Heart left ventricle (tissue), 16 donors: Measurements from ENCODE around the gene OR52A5. TPM values are rescaled to one million over a fixed set of nuclear protein-coding genes. Genes with fewer than 3 reads are reported as not detected.
"Not testable (repeated sequence)": the region's sequence is repeated elsewhere in the genome, so short reads cannot be mapped to it uniquely, and the experiment has no call there.

Experiments used
- ATAC-seq, 4 donors: fragments of 200-7000 bp; cut with Tn5 transposase; one replicate each; pipeline ENCODE4 v1.9.1; 2020 to 2022; ENCODE audit warnings: moderate library complexity in 4 of 4, mild to moderate bottlenecking in 3 of 4, moderate number of reproducible peaks in 1 of 4
- DNase-seq, 5 donors: peaks; one replicate each; pipeline ENCODE4 v3.0.0-alpha.2; 2020
- H3K27ac ChIP-seq, 12 donors: fragments of 200-600 bp; sonication (generic) in 4 of 12; one replicate each; pipeline versions ENCODE4 v1.5.0 to v1.8.0; 2016 to 2022; ENCODE audit warnings: mild to moderate bottlenecking in 2 of 12
- H3K27me3 ChIP-seq, 9 donors: fragments of 200-600 bp; sonication (generic) in 2 of 9; one replicate each; pipeline versions ENCODE4 v1.5.1 to v1.8.0; 2016 to 2022; ENCODE audit warnings: mild to moderate bottlenecking in 3 of 9
- H3K36me3 ChIP-seq, 9 donors: fragments of 200-600 bp; sonication (generic) in 2 of 9; one replicate each; pipeline versions ENCODE4 v1.5.0 to v1.8.0; 2018 to 2022; ENCODE audit warnings: mild to moderate bottlenecking in 2 of 9
- H3K4me1 ChIP-seq, 12 donors: fragments of 200-600 bp; sonication (generic) in 4 of 12; one replicate each; pipeline versions ENCODE4 v1.5.0 to v1.8.0; 2016 to 2022; ENCODE audit warnings: mild to moderate bottlenecking in 3 of 12
- H3K4me3 ChIP-seq, 12 donors: fragments of 200-600 bp; sonication (generic) in 4 of 12; one replicate each; pipeline versions ENCODE4 v1.5.0 to v1.8.0; 2017 to 2022; ENCODE audit warnings: mild to moderate bottlenecking in 9 of 12, moderate library complexity in 4 of 12
- H3K9me3 ChIP-seq, 12 donors: fragments of 200-600 bp; sonication (generic) in 4 of 12; one replicate each; pipeline versions ENCODE4 v1.5.0 to v1.8.0; 2016 to 2022; ENCODE audit warnings: mild to moderate bottlenecking in 1 of 12
- POLR2A ChIP-seq, 2 donors: fragments of 450-650 bp; IDR thresholded peaks; one replicate each; pipeline ENCODE4 v1.6.1; 2017; ENCODE audit warnings: antibody characterized with exemption in 2 of 2, mild to moderate bottlenecking in 2 of 2, moderate library complexity in 2 of 2
- WGBS, 4 donors: extraction: QIAGEN DNeasy Blood & Tissue Kit in 2 of 4; methylation state at CpG; one replicate each; pipeline versions ENCODE4 v1.1.5 to v1.1.7; 2013 to 2018; 5-methylcytosine and 5-hydroxymethylcytosine counted together
- intact Hi-C, 10 donors: fragments of 100-400 bp; cut with DNase I; formaldehyde crosslinking; loops; one replicate each; pipeline versions ENCODE4 v1.11.1 to v1.14.2; 2022
- polyA plus RNA-seq, 2 donors: library from polyadenylated mRNA; stranded (reverse); fragments of 200-250 nt; gene quantifications; one replicate each; pipeline ENCODE4 v1.2.3, GENCODE V29; 2013
- total RNA-seq, 9 donors: library from RNA; depleted of rRNA in 2 of 9; stranded (reverse); fragments of >200 nt in 2 of 9; fragmentation: NEBNext Ultra II Directional in 3 of 9; extraction: Animal tissue kit (Norgen Biotek cat#: 25700) in 3 of 9; gene quantifications; one replicate each; pipeline versions ENCODE4 v1.1.0 to v1.2.4, GENCODE V29; 2016 to 2023
- TF ChIP-seq, protein P1 (sequence below), 12 donors: fragments of 200-600 bp; sonication (generic) in 4 of 12; IDR thresholded peaks; one replicate each; pipeline versions ENCODE4 v1.5.0 to v1.8.0; 2018 to 2022; ENCODE audit warnings: antibody characterized with exemption in 12 of 12, mild to moderate bottlenecking in 5 of 12
- donor health status: ischemic (EF 13 %, LVEDD 7.1; RV severe dilation, severe dysfunction).
- donor health status: healthy with polysubstance abuse.
- donor health status: DM: no; HTN: yes; CAD: no.
- donor health status: DM: no; HTN: no; CAD: no.
- donor health status: ischemic (EF 25% LVEDD 6.9; RV normal size, moderate dysfunction).
- donor health status: ischemic (EF 25% LVEDD 5.7; RV mildly dilated, moderate dysfunction).
- donor health status: healthy.
- donor health status: DM: yes; HTN: yes; CAD: no.
- donor health status: ischemic (EF 35%, LVEDD 5.7; RV mildly dilated, moderate dysfunction).
- donor health status: nonischemic (EF 11% LVEDD 7.7; RV severe dilation, severe dysfunction).
- donor health status: DM: yes; HTN: yes; CAD: no.
- donor health status: PGD.
- donor health status: ischemic (EF 29% LVEDD 5.4; RV normal size, mild dysfunction).
- donor health status: nonischemic (EF 23%, LVEDD 6.1; RV moderate dilation, normal function).

Gene OR52A5
- total and polyA plus RNA-seq, 11 donors = not detected

DNA sequence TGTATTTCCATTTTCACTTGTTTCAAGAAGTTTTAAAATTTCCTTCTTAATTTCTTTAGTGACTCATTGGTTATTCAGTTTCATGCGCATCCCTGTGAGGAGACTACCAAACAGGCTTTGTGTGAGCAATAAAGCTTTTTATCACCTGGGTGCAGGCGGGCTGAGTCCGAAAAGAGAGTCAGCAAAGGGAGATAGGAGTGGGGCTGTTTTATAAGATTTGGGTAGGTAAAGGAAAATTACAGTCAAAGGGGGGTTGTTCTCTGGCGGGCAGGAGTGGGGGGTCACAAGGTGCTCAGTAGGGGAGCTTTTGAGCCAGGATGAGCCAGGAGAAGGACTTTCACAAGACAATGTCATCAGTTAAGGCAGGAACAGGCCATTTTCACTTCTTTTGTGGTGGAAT, 22.1 kb upstream of the OR52A5 start:
- H3K27me3 ChIP-seq, intact Hi-C loops: not testable (repeated sequence)

DNA sequence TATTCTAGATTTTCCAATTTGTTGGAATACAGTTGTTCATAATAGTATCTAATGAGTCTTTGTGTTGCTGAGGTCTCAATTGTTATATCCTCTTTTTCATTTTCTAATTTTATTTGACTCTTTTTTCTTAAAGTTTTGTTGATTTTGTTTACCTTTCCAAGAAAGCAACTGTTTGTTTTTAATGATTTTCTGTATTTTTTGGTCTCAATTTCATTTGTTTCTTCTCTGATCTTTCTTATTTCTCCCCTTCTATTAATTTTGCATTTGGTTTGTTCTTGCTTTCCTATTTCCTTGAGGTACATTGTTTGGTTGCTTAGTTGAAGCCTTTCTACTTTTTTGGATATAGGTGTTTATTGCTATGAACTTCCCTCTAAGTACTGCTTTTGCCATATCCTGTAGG, 21.6 kb upstream of the OR52A5 start:
- Histone ChIP-seq H3K4me1 (no peaks in the 10 kb centered on the region), H3K9me3 (peaks cover 0 to 4% (median 0%) of the 10 kb centered on the region in 12 donors)
- intact Hi-C loops = no loop called here

More for the DNA sequence above, 22.1 kb upstream of the OR52A5 start:
- WGBS, 4 donors = 69 to 91% (median 84%) methylated on average over 4 of the region's 4 CpGs
- not testable (repeated sequence) for DNase-seq, H3K27ac ChIP-seq, H3K9me3 ChIP-seq, ATAC-seq, H3K36me3 ChIP-seq, H3K4me1 ChIP-seq, H3K4me3 ChIP-seq

DNA sequence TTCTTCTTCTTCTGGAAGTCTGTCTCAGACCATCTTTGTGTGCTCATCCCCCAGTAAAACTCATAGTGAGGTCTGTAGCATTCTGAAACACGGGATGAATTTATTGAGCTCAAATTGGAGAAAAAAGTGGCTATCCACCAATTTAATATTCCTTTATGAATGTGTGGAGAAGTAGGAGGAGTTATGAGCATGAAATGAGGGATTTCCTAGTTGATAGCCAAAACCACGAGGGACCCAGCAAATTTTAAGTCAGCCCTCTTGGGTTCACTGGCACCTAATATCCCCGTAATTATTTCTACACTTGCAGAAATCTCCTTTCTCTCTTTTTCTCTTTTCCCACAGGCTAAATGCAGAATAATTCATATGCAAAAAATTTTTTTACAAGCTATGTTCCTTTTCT, 16.5 kb upstream of the OR52A5 start, which contains the start of gene OR52A1:
Gene OR52A1, minus strand, starts transcription at position 101 of the 400 bp plus-strand sequence. CDS start 2,388 bp downstream, outside the sequence.
- H3K9me3 ChIP-seq = peaks cover 0 to 4% (median 0%) of the 10 kb centered on the region in 12 donors
- no peaks in the 10 kb centered on the region for H3K27me3 ChIP-seq
- TF ChIP-seq, protein P1, sequence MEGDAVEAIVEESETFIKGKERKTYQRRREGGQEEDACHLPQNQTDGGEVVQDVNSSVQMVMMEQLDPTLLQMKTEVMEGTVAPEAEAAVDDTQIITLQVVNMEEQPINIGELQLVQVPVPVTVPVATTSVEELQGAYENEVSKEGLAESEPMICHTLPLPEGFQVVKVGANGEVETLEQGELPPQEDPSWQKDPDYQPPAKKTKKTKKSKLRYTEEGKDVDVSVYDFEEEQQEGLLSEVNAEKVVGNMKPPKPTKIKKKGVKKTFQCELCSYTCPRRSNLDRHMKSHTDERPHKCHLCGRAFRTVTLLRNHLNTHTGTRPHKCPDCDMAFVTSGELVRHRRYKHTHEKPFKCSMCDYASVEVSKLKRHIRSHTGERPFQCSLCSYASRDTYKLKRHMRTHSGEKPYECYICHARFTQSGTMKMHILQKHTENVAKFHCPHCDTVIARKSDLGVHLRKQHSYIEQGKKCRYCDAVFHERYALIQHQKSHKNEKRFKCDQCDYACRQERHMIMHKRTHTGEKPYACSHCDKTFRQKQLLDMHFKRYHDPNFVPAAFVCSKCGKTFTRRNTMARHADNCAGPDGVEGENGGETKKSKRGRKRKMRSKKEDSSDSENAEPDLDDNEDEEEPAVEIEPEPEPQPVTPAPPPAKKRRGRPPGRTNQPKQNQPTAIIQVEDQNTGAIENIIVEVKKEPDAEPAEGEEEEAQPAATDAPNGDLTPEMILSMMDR (IDR thresholded peaks at IDR 0.05) = no peak
- TF ChIP-seq POLR2A (IDR thresholded peaks at IDR 0.05) = no peak
- no peak within 1 kb of the TSS for H3K27ac ChIP-seq
- 64 to 76% (median 68%) methylated on average over 3 of the region's 3 CpGs for WGBS, 4 donors
- H3K4me1 ChIP-seq = no peaks in the 10 kb centered on the region
- no peak for ATAC-seq
- DNase-seq = no peak
- no peaks in the 10 kb centered on the region for H3K36me3 ChIP-seq
- intact Hi-C loops = no loop called here
- H3K4me3 ChIP-seq = no peak within 1 kb of the TSS

More for the DNA sequence above, 21.6 kb upstream of the OR52A5 start:
- DNase-seq (no peak), ATAC-seq (no peak)
- no peaks in the 10 kb centered on the region for H3K36me3 ChIP-seq
- TF ChIP-seq, protein P1 (IDR thresholded peaks at IDR 0.05) = no peak
- no peak for TF ChIP-seq POLR2A (IDR thresholded peaks at IDR 0.05)
- no peak overlapping the region for H3K4me3 ChIP-seq
- H3K27me3 ChIP-seq = no peaks in the 10 kb centered on the region
- no peak overlapping the region for H3K27ac ChIP-seq

DNA sequence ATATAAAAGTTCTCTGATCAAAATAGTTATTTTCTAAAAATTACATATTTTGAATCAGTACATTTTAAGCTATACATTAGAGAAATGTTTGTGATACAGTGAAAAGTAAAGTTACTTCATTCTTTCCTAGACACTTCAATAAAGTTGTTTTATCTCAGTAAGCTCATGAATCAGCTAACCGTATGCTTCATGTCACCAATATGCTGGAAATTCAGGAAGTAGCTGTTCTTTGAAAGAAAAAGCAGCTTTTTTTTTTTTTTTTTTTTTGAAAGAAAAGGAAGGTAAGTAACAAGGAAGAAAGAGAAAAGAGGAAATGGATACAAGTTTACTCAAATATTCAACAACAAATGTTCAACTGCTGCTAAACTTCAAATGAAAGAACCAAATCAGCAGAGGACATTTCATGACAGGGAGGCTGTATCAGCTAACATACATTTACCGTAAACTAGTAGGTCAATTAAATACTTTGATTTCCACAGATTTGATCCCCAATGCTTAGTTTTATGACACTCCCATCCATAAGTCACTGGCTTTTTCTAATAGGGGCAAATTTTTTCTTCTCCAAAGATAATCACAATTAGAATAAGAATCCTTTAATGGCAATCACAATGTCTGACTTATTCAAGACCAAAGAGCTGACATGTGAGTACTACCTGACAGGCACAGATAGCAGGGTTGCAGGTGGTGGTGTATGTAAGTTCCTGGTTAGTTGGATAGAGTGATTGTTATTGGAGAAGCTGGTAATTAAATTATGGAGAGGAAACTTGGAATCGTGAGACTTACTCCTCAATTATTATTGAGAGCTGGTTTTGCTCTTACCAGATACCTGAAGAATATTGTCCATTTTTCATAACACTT, 15.6 kb upstream of the OR52A5 start:
- Histone ChIP-seq H3K27me3 (no peaks in the 10 kb centered on the region), H3K9me3 (peaks cover 0 to 4% (median 0%) of the 10 kb centered on the region in 12 donors), H3K27ac (no peak overlapping the region), H3K4me1 (no peaks in the 10 kb centered on the region), H3K36me3 (no peaks in the 10 kb centered on the region), H3K4me3 (no peak overlapping the region)
- TF ChIP-seq POLR2A (IDR thresholded peaks at IDR 0.05) = no peak
- TF ChIP-seq, protein P1 (IDR thresholded peaks at IDR 0.05) = no peak
- no peak for ATAC-seq
- DNase-seq = no peak
- WGBS, 4 donors = 57 to 68% (median 66%) methylated on average over 3 of the region's 3 CpGs
- intact Hi-C loops = no loop called here
